ENCODE measurements around the gene GPC1. TPM values are rescaled to one million over a fixed set of nuclear protein-coding genes. Genes with fewer than 3 reads are reported as not detected.
A peak's percentile ranks its signal among the peaks of the same experiment; 100 is the strongest.

The GPC1 gene
- total and polyA plus RNA-seq, 12 donors = 104 to 287 (median 181) TPM

- no peak overlapping the region for H3K4me3 ChIP-seq
- no peaks in the 10 kb centered on the region for H3K9me3 ChIP-seq
- no peak for TF ChIP-seq CTCF (IDR thresholded peaks at IDR 0.05)
- H3K27ac ChIP-seq = no peak overlapping the region
- 37 to 56% methylated on average over 33 to 35 of the region's 35 CpGs for WGBS, 2 donors
- ATAC-seq = no peak
- DNase-seq = peak in 1 of 2 donors; percentile 15
- no peaks in the 10 kb centered on the region for H3K36me3 ChIP-seq
- intact Hi-C loops (cut with DNase I) = no loop called here
- peaks cover 0 to 53% (median 35%) of the 10 kb centered on the region in 7 donors for H3K27me3 ChIP-seq
- peaks cover 14 to 78% (median 47%) of the 10 kb centered on the region in 9 donors for H3K4me1 ChIP-seq
These were observed 18.8 kb downstream of the GPC1 start for GRCh38 chr2:240454106-240454901.

GRCh38 chr2:240455272-240455646 lies 19.8 kb downstream of the GPC1 start:
- intact Hi-C loops (cut with DNase I) = no loop called here

GRCh38 chr2:240455647-240456446 lies 20.4 kb downstream of the GPC1 start:
- peaks cover 0 to 53% (median 28%) of the 10 kb centered on the region in 7 donors for H3K27me3 ChIP-seq
- no peaks in the 10 kb centered on the region for H3K36me3 ChIP-seq
- no peaks in the 10 kb centered on the region for H3K9me3 ChIP-seq
- peak overlapping the region in 4 of 10 donors; percentile 1 to 38 (median 16) for H3K4me3 ChIP-seq
- no peak for TF ChIP-seq CTCF (IDR thresholded peaks at IDR 0.05)
- intact Hi-C loops (cut with DNase I) = no loop called here
- 22 to 38% methylated on average over 48 to 55 of the region's 55 CpGs for WGBS, 2 donors
- H3K4me1 ChIP-seq = peaks cover 14 to 66% (median 35%) of the 10 kb centered on the region in 9 donors
- H3K27ac ChIP-seq = no peak overlapping the region
- ATAC-seq (no peak), DNase-seq (peak in 1 of 2 donors; percentile 28)

More at GRCh38 chr2:240455272-240455646, 19.8 kb downstream of the GPC1 start:
- Histone ChIP-seq H3K27me3 (peaks cover 0 to 53% (median 34%) of the 10 kb centered on the region in 7 donors), H3K4me1 (peaks cover 14 to 72% (median 40%) of the 10 kb centered on the region in 9 donors), H3K9me3 (no peaks in the 10 kb centered on the region), H3K4me3 (peak overlapping the region in 1 of 10 donors; percentile 38), H3K27ac (no peak overlapping the region), H3K36me3 (no peaks in the 10 kb centered on the region)
- DNase-seq = peak in 1 of 2 donors; percentile 9
- ATAC-seq = no peak
- TF ChIP-seq CTCF (IDR thresholded peaks at IDR 0.05) = no peak
- WGBS, 2 donors = 42 to 43% methylated on average over 7 of the region's 7 CpGs

GRCh38 chr2:240456447-240457222 lies 21.2 kb downstream of the GPC1 start:
- intact Hi-C loops (cut with DNase I) = no loop called here

More at GRCh38 chr2:240456447-240457222, 21.2 kb downstream of the GPC1 start:
- no peak for TF ChIP-seq CTCF (IDR thresholded peaks at IDR 0.05)
- Histone ChIP-seq H3K36me3 (peaks cover 0 to 3% (median 0%) of the 10 kb centered on the region in 9 donors), H3K4me1 (peaks cover 11 to 58% (median 28%) of the 10 kb centered on the region in 9 donors), H3K27me3 (peaks cover 0 to 45% (median 22%) of the 10 kb centered on the region in 7 donors), H3K9me3 (no peaks in the 10 kb centered on the region), H3K27ac (no peak overlapping the region), H3K4me3 (no peak overlapping the region)
- 66 to 70% methylated on average over 17 of the region's 17 CpGs for WGBS, 2 donors
- peak in 1 of 2 donors; percentile 11 for DNase-seq
- no peak for ATAC-seq

Measured in heart right ventricle (tissue), 16 donors.